HG03457 (cell line): ENCODE results near the gene RENBP.

Experiments
- ATAC-seq: cut with Tn5 transposase; IDR thresholded peaks from one replicate; pipeline ENCODE4 v1.9.1; 2021; ENCODE audit warnings: moderate number of reproducible peaks; ENCODE audit not compliant: unreplicated experiment

The RENBP gene

DNA sequence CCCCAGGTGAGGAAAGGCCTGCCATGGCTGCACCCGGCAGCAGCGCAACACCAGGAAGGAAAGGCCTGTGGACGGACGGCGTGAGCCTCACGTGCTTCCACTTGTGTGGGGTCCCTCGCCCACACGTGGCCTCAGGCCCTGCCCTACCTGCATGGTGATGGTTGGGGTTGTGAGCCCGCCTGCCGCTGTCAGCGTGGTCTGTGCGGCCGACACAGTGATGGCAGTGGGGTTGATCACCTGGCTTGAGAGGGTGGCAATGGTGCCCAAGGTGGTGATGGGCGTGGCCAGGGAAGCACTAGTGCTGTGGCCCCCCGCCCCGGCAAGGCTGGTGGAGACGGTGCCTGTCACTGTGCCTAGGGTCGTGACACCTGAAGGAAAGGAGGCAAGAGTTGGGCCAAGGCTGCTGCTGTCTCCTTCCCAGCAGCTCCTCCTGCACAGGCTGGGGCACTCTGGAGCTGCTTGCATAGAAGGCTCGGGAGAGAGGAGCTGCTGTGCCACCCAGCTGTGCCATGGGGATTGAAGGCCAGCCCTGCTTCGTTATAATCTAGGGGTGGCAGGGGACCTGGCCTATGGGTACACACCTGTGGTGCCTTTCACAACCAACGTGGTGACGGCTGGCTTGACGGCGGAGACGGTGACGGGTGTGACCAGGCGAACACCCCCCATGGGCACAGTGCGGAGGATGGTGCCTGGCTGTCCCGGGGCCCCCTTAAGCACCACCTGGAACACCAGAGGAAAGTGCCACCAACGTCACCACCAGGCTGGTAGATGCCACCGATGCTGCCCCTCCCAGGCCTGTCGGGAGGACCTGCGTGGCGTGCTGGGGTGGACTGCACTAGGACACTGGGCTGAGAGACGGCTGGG, 11.8 kb upstream of the RENBP start:
- ATAC-seq = no peak

DNA sequence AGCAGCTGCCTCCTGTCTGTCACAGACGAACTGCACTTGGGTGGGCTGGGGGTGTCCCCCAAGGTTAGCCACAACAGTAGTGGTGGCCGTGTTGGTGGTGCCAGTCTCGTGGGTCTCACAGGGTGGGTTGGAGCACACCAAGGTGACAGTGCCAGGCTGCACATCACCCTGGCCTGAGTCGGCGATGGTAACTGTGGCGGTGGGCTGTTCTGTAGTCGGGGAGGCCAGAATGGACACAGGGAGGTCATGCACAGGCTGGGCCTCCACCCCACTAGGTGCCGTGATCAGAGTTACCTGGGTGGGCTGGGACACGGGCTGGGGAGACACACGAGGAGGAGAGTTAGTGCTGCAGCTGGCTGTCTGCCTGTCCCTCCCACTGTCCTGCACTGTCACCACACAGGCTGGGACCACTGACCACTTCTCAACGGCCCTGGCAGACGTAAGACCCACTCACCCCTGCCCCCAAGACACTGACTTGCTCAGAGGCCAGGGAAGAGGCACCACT, 10.8 kb upstream of the RENBP start:
- ATAC-seq = no peak

DNA sequence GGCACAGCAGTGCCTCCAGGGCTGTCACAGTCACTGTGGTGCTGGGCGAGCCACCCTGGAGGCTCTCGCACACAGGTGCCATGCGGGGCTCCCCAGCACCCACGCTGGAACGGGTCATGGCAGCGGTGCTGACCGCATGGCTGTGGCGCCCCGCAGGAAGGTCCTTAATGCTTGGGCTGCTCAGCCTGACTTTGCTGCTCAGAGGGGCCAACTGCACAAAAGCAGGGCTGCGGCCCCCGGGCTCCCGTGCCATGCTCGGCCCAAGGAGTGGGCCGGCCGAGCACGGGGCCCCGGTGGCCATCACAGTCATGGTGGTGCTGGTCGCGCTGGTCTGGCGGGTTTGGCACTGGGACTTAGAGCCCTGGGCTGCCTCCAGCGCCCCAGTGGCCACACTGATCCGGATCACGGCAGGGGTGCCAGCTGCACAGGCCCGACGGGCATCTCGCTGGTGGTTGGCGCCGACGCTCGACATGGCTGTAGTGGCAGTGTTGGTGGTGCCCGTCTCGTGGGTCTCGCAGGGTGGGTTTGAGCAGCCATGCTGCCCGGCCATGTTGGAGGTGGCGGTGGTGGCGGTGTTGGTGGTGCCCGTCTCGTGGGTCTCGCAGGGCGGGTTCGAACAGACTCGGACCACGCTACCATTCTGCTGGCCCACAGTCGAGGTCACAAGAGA, 10.2 kb upstream of the RENBP start:
- ATAC-seq = no peak

DNA sequence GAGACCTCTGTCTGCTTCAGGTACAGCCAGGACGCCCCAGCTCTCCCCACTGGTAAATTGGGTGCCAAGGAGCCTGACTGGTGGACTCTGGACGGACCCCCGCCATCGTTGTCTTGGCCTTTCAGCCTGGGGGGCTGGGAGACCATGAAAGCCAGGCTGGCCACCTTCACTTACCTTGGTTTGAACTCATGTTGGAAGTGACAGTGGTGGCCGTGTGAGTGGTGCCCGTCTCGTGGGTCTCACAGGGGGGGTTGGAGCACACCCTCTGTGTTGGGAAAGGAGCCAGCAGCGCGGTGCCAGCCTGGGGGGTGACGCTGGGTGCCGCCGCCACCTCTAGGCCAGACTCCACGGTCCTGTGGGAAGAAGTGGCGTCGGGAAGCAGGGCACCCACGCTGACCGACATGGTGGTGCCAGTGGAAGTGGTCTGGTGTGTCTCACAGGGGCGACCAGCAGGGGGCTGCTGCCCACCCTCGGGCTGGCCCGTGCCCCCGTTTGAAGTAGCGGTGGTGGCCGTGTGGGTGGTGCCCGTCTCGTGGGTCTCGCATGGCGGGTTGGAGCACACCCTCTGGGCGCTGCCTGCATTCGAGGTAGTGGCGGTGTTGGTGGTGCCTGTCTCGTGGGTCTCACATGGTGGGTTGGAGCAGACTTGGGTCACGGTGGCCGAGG, 9.6 kb upstream of the RENBP start:
- ATAC-seq = no peak

DNA sequence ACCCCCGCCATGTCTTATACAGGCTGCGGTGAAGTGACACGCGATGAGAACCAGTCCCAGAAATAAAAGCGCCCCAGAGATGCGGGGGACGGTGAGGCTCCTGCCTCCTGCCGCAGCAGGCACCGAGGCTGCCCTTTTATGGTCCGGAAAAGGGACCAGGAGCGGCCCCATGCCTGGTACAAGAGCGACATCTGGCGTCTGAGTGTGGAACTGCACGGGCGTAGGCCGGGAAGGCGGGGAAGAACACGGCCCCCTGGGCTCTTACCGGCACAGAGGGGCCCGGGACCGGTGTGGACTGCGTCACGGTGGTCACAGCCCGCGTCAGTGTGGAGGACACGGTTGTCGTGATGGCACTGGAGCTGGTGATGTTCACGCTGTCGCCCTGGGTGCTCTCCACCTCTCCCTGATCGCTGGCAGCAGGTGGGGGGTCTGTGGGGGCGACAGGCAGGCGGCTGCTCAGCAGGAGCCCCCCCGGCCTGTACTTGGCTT, 8.9 kb upstream of the RENBP start:
- ATAC-seq = no peak

DNA sequence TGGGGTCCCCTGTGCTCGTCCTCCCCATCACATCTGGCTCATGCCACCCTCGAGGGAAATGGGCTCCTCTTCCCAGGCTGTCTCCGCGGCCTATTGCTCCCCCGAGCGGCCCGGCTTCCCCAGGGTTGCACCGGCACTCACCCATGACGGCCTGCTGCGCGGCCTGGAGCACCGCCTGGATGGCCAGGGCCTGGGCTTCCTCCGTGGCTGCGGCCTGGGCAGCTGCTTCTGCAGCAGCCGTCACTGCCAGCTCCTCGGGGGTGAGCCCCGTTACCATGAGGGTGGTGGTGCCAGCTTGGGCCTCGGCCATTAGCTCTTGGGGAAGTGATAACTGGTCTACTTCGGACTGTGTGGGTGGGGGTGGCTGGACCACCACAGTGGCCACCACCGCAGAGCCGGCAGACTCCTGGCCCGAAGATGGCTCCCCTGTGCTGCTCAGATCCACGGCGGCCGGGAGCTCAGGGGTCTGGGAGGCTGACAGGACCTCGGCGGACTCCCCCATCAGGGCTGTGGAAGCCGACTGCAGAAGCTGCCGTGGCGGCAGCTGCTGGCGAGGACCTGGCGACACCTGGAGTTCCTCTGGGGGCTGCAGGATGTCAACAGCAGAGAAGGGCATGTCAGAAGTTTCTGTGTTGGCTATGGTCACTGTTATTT, 8.1 kb upstream of the RENBP start:
- no peak for ATAC-seq

DNA sequence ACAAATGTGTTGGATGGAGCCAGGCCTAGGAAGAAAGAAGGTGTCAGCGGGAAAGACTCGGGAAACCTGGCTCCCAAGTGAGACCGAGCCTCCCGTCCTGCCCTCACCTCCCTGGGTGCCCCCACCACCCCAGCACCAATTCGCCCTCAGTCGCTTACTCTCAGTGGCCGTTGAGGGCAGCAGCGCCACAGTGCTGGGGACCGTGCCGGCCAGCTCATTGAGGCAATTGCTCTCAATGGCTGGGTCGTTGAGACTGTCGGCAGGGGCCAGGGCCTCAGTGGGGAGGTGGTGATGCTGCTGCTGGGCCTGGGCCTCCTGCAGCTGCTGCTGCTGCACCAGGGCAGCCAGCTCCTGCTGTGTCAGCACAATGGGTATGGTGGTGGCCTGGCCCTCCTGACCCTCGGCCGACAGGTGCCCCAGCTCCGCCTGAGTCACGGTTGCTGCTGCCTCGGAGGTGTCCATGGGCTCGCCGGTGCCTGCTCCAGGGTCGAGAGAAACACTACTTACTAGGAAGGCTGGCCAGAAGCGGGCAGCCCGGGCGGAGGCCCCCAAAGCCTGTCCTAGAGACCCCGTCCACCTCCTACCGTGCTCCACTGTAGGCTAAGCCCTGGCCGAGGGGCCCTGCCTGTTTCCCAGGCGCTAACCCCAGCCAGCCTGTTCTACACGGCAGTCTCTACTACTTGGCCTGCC, 7.4 kb upstream of the RENBP start:
- ATAC-seq = no peak

DNA sequence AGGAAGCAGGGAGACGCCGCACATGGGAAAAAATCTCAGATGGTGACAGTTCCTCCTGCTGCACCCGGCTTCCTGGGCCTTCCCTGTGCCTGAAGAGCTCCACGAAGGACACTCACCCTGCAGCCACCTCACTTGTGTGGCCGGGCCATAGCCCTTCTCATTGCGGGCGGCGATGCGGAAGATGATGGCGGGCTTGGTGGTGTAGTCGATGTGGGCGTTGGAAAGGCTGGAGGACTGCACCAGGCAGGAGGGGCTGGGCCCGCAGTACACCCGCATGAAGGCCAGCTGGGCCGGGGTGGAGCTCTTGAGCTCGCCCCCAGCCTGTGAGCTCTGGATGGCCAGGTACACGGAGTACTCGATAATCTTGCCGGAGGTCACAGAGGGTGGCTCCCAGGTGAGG, 5.7 kb upstream of the RENBP start:
- ATAC-seq = no peak

DNA sequence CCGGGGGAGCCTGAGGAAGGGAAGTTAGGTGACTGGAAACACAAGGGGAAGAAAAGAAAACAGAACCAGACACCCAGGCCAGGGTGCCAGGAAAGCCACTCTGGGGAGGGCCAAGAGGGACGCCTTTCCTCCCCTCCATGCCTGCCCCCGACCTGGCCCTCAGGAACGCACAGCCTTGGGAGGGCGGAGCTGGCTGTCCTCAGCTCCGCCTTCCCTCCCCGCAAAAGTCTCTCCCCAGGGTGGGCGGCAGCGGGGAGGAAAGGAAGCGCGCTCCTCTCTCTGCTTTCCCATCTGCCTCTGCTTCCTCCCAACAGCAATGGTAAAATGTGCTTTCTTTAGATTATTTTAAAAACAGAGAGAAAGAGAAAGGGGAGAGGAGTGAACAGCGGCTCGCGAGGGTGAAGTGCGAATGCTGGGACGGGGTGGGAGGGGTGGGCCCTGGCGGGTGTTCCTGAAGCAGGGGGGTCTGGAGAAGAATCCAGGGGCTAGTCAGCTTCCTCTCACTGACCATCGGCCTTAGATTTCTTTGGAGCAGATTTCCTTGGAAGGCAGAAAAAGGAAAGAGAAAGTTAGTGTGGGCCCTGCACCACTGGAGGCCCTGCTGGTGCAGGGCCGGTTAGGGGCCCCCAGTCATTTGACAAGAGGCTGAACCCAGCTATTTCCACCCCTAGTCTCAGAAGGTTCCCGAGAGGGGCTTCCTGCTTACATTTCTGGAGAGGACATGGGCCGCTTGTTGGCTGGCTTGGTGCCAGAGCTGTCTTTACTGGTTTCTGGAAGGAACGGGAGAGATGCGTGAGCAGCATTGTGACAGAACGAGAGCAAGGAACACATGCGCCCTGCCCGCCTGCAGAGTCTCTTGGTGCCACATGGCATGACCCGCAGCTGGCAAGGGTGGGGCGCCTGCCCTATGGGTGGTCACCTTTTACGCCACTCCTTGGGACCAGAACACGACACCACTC, 4.7 kb upstream of the RENBP start:
- ATAC-seq = no peak

DNA sequence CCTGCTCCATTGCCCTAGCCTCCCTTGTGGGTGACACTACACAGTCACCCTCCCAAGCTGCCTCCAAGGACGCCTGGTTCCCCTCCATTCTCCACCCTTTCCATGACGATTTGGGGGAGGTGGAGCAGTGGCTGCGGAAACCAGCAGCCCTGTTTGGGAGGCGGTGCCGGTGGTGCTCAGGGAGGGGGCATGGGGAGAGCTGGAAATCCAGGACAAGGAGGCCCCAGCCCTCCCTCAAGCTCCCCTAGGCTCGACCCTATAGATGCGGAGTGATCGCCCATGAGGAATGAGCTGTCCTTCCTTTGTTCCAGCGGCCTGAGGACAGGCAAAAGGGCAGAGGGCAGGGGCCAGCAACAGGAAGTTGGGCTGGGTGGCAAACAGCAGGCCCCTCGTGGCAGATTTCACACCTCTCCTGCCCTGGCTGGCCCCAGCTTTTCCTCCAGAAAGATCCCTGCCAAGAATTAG, 3.6 kb upstream of the RENBP start:
- no peak for ATAC-seq

DNA sequence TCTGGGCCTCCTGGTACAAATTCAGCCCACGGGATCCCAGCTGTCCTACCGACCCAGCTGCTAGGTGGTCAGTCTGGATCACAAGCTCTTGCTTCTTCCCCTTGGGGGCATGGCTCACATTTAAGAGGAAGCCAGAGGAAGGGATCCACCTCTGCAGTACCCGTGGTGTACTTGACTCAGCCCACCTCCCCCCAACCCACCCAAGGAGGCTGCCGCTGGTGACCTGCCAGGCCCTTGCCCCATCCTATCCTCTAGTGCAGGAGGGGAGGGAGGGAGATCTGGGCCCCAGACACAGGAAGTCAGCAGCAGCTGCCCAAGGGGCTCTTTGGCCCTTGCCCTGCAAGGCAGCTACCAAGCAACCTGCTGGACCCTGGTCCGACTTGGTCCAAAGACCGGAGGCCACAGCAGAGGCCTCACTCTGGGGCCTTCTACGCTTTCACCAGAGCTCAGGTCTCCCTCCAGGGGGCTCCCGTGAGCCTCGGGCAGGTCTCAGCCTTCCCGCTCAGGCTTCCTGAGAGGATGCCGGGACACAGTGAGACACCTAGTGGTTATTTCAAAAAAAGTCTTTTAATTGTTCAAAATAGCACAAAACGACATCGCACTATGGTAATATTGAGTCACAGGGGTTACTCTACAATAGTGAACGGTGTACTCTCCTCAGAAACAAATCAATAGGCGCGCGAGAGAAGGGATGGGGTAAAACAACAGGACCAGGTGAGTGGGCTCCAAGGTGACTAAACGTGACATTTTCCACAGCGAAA, 2.7 kb upstream of the RENBP start:
- no peak for ATAC-seq

DNA sequence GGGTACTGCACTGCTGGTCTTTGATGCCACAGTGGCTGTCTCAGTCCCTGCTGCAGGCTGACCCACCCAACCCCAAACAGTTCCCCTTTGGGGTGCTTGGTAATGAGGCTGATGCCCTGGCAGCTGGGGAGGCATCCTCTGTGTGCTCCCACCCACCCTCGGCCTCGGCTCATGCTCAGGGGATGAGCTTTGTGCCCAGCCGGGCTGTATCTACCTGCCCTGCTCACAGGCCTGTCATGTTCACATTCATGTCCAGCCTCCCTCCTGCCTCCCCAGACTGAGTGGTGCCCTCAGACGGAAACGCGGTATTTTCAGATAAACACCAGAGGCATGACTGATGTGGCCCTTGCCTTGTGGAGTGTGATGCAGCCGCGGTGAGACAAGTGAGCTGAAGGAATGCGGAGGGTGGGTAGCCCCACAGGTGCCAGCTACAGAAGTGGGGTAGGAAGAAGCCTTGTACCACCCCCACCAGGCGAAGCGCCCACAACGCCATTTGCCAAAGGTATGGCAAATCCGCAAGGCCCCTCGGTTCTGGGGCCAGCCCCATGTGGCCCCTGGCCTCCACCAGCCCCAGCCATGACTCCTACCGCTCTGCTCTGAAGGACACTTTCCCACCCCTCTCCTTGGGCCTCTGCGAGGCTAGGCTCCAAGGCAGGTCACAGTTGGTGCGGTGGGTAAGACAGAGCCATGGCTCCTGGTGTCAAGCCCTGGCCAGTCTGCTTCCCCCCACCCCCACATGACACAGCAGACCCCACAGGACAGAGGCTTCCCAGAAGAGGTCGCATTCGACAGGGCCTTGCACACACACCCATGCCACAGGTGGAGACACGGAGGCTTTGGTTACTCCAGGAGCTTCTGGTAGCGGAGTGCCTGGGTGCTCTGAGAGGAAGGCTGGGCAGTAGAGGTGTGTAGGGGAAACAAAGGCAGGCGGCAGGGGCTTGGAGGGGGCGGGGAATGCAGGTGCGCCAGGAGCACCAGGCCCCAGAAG, 1.8 kb upstream of the RENBP start:
- ATAC-seq = no peak

DNA sequence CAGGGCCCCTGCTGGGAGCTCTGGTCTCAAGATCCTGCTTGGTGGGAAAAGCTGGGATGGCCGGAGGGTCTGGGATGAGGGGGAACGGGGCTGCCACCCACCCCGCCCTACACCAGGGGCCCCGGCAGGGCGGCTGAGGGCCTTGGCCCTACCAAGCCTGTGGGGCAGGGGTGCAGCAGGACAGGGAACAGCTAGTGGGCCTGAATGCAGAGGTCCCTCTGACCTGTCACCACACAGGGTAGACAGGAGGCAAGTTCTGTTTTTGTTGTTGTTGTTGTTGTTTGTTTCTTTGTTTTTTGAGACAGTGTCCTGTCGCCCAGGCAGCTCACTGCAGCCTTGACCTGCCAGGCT, 332 bp upstream of the RENBP start:
- ATAC-seq = no peak

DNA sequence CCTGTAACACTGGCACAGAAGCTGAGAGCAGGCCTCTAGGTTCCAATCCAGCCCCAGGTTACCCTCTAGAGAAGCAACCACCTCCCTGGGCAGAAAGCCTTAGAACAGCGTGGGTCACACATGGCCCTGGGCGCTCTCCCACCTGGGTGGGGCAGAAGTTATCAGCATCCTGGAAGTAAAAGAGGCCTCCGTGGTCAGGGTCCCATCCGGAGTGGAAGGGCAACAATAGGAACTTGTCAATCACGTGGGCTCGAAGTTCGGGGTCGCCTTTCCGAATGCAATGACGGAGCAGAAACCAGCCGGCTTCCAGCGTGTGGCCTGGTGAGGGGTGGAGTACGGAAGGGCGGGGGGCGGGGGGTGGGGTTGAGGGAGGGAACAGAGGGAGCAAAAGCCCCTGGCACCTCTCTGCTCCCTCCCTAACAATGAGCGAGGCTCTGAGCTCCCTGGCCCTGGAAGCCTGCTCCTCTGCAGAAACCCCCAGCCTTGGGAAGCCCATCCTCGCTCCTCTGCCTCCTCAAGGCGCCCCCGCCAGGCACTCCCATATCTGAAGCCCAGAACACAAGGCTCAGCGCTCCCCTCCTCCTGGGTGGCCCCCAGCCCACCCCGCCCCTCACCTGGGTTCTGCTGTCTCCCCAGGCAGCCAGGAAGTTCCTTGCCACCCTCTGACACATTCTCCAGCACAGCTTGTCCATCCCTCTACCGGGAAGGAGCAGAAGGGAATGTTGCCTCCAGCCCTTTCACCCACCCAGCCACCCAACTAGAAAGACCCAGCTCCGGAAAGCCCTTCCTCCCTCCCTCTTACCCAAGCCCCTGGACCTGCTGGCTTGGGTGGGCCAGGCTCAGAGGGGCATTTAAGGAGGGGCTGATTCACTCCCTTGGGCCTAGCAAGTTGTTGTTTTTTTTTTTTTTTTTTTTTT, 2.8 kb downstream of the RENBP start:
- ATAC-seq = no peak

DNA sequence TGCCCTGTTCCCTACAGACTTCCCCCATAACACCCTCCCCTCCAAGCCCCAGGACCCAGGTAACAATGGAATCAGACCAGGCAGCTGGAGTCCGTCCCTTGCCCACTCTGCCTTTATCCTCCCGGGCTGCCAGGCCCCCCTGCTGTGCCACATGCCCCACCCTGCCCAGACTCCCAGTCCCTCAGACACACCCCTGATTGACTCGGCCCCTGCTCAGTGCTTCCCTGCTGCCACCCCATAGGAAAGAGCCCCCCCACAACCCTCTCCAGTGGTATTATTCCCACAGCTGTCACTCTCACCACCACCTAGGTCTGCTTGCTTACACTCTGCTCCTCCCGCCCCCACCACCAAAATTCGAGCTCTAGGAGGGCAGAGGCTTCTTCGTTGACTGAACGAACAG, 4.9 kb downstream of the RENBP start:
- no peak for ATAC-seq

DNA sequence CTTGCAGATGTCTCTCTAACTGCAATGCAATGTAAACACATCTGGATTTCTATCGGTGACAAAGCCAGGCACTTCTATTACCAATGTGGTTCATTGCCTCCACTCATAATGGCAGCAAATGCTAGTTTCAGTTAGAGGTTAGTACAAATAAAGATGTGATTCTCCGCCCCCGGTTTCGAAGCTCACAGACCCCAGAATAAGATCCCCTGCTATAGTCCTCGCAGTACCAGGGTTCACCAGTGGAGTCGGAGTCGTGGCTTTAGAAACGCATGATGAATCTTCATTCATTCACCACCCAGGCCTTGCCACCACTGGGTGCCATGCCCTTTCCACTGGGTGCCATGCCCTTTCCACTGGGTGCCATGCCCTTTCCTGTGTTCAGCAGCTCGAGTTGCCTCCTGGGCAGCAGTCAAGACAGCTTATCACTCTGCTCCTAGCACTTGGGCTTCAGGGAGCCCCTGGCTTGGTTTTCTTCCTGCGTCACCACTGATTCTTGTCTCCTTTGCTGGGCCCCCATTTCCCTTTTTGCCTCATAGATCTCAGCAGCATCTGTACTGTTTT, 6.1 kb downstream of the RENBP start:
- no peak for ATAC-seq
